Measurements from ENCODE around the gene CRYBG2. TPM values are rescaled to one million over a fixed set of nuclear protein-coding genes. Genes with fewer than 3 reads are reported as not detected.
"Not testable (repeated sequence)": the region's sequence is repeated elsewhere in the genome, so short reads cannot be mapped to it uniquely, and the experiment has no call there.

The CRYBG2 gene
- total RNA-seq, 1 donor from 2014 or later: 7.0 TPM

- DNase-seq (ENCODE audit: low spot score): no peak
Measured at GRCh38 chr1:26349877-26350244, 4.1 kb downstream of the CRYBG2 start.

GRCh38 chr1:26349188-26349876, 4.6 kb downstream of the CRYBG2 start:
- DNase-seq (ENCODE audit: low spot score): no peak

GRCh38 chr1:26346274-26347033, 7.5 kb downstream of the CRYBG2 start:
- no peak for DNase-seq (ENCODE audit: low spot score)

DNA sequence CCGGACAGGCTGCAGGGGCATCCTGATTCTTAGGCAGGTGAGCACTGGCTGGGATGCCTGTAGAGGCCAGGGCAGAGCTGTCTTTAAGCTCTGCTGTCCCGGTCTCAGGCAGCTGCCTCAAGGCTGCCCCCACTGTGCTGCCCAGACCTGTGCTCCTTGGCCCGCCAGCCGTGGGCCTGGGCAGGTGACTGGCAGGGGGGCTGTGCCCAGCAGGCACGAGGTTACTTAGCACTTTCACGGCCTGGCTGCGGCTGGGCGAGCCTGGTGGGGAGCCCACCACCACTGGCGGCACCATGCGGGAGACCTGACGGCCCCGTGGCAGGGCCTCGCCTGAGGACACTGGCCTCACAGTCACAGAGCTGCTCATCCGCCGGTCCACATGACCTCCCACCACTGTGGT, 8.2 kb downstream of the CRYBG2 start:
- no peak for DNase-seq (ENCODE audit: low spot score)

DNA sequence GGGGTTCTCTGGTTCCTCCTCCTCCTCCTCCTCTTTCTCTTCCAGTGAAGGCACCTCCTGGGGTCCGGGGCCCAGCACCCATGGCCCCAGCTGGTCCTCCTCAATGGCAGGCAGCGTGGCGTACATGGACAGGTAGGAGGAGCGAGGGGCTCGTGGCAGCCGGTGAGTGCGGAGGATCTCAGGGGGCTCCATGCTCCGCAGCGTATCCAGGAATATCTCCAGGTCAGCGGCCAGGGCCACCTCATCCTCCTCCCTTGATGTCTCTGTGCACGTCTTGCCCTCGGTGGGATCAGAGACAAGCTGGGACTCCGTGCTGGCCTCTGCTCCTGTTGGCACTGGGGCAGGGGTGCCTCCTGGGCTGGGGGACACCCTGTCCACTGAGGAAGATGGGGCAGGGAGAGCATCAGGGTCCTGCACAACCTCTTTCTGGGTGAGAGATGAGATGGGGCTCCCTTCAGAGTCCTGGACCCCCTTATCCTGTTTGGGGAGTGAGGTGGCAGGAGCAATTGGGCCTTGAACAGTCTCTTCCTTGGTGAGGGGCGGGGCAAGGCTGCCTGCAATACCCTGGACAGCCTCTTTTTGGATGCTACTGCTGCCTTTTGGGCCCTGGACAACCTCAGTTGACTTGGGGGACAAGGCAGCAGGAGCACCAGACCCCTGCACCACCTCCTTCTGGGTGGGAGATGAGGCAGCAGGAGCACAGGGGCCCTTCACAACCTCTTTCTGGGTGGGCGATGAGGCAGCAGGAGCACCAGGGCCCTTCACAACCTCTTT, 9.6 kb downstream of the CRYBG2 start:
- no peak for DNase-seq (ENCODE audit: low spot score)

- no peak for DNase-seq (ENCODE audit: low spot score)
Measured at GRCh38 chr1:26340047-26340481, 13.9 kb downstream of the CRYBG2 start.

DNA sequence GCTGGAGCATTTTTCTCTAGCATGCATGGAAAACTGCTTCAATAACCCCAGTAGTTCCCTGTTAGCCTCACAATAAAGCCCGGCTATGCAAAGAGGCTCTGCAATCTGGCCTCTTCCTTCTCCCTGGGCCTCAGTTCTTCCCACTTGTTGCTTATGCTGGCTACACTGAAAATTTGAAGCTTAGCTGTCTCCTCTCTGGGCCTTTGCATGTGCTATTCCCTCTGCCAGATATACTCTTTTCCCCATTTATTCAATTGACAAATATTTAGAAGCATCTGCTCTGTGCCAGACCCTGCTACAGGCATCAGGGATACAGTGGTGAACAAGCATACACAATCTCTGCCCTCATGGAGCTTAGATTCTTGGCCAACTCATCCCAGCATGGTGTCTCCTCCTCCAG, 15.3 kb downstream of the CRYBG2 start:
- no peak for DNase-seq (ENCODE audit: low spot score)

- DNase-seq (ENCODE audit: low spot score): no peak
Measured at GRCh38 chr1:26337625-26338024, 16.3 kb downstream of the CRYBG2 start.

GRCh38 chr1:26337206-26337535, 16.8 kb downstream of the CRYBG2 start:
- DNase-seq (ENCODE audit: low spot score): no peak

DNA sequence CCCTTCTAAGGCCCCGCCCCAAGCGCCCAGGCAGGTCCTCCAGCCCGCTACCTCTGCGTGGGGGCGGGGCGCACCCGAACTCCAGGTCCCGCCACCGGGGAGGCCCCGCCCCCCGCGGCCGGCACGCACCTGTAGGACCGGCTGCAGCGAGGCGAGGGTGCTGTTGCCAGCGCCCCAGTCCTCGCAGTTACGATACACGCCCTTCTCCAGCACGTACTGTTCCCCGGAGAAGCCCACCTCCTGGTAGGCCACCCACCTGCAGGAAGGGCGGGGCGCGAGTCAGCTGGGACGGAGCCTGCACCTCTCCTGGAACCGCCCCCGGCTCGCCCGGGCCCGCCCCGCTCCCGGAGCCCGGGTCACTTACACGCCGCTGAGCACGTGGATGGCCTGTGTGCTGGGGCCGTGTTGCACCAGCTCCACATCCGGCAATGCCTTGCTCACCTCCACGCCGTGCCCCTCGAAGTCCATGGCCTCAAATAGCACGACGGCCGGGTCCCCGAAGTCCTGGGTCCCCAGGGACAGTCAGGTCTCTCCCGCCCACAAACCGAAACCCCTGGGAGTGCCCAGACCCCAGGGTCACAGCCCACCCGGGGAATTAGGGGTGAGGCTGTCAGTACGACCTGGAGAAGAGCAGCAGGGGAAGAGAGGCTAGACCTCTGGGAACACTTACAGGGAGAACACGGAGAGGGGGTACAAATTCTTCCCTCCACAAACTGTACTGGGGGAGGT, 17.3 kb downstream of the CRYBG2 start:
- peak; percentile 63 for DNase-seq (ENCODE audit: low spot score)

GRCh38 chr1:26335774-26336476, 18.0 kb downstream of the CRYBG2 start:
- no peak for DNase-seq (ENCODE audit: low spot score)

DNA sequence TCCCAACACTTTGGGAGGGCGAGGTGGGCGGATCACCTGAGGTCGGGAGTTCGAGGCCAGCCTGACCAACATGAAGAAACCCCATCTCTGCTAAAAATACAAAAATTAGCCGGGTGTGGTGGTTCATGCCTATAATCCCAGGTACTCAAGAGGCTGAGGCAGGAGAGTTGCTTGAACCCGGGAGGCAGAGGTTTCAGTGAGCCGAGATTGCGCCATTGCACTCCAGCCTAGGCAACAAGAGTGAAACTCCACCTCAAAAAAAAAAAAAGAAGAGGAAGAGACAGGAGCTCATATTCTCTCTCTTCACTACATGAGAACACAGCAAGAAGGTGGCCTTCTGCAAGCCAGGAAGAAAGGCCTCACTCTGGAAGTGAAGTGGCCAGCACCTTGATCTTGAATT, 20.6 kb downstream of the CRYBG2 start:
- not testable (repeated sequence) for DNase-seq (ENCODE audit: low spot score)

GRCh38 chr1:26330276-26330675, 23.7 kb downstream of the CRYBG2 start:
- DNase-seq (ENCODE audit: low spot score): no peak

GRCh38 chr1:26329380-26329779, 24.6 kb downstream of the CRYBG2 start:
- not testable (repeated sequence) for DNase-seq (ENCODE audit: low spot score)

- no peak for DNase-seq (ENCODE audit: low spot score)
Measured at GRCh38 chr1:26328597-26328996, 25.3 kb downstream of the CRYBG2 start.

- peak; percentile 35 for DNase-seq (ENCODE audit: low spot score)
Measured at GRCh38 chr1:26327956-26328362, 26.0 kb downstream of the CRYBG2 start.

DNA sequence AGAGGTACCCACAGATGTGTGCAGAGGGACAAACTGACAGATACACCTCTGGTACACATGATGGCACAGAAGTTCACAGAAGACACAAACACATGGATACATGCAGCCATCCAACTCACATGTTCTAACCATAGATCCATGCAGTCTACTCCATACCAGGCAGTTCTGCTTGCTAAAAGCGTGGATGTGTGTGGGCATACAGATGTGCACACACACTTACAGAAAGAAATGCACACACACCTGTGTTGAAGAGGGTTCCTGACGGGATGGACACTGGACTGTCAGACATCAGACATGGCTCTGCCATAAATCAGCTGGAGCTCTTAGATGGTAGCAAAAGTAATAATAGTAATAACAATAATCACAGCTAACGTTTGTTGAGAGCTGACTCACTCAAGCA, 29.4 kb downstream of the CRYBG2 start:
- no peak for DNase-seq (ENCODE audit: low spot score)

DNA sequence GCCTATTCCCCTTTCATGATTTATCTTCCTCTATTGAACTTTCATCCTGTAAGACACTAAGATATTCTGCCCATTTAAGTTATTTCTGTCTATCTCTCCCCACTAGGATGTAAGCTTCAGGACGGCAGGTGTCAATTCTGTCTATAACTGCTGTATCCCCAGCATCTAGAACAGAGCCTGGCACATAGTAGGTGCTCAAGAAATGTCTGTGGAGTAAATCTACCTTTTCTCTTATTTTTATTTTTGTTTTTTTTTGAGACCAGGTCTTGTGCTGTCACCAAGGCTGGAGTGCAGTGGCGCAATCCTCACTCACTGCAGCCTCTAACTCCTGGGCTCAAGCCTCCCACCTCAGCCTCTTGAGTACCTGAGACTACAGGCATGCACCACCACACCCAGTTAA, 30.5 kb downstream of the CRYBG2 start:
- DNase-seq (ENCODE audit: low spot score): no peak

- no peak for DNase-seq (ENCODE audit: low spot score)
Measured at GRCh38 chr1:26322042-26322331, 31.9 kb downstream of the CRYBG2 start.

DNA sequence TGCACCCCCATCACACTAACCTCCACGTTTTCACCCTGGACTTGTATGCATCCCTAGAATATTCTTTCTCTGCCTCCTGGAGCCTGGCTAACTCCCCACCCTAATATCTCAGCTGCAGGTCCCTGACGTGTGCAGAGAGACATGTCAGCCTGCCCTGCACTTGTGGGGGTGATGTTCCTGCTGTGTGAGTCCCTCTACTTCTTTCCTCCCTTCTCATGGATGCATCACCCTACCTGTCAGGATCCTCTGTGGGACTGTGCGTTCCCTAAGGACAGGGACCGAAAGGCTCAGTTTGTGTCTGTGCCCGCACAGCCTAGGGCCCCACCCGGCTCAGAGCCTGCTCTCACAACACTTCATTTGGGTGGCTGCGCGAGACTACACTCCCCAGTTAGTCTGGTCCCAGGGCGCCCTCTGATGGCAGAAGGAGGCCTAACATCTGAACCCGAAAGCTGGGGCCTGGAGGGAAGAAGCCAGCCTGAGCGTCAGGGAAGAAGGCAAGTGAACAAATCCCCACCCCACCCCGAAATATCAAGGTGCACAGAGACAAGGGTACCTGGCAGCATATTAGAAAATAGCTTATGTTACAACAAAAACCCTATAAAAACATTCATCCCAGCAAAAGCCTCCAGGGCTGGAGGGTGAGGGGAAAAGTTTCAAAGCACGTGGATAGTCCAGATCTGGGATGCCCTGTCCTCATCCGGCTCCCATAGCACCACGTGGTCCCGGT, 32.5 kb downstream of the CRYBG2 start:
- DNase-seq (ENCODE audit: low spot score): peak; percentile 90

GRCh38 chr1:26320896-26321295, 33.0 kb downstream of the CRYBG2 start:
- no peak for DNase-seq (ENCODE audit: low spot score)
